CD4-positive, alpha-beta T cell (primary cell): ENCODE measurements around the gene SFXN5. TPM values are rescaled to one million over a fixed set of nuclear protein-coding genes. Genes with fewer than 3 reads are reported as not detected.

Source experiments
- ATAC-seq: fragments of 200-7000 bp; cut with Tn5 transposase; one replicate; pipeline ENCODE4 v1.10.0; 2022; ENCODE audit warnings: mild to moderate bottlenecking; ENCODE audit not compliant: poor library complexity
- CTCF ChIA-PET: fragments of 350-600 bp; sonication (Branson Sonifier 250); formaldehyde crosslinking; loops from one replicate; lab custom pipeline; 2021; ENCODE audit warnings: antibody characterized with exemption, inconsistent platforms; lab: Charles Lee
- POLR2A ChIA-PET: fragments of 350-600 bp; sonication (Branson Sonifier 250); formaldehyde crosslinking; loops from one replicate; lab custom pipeline; 2021; ENCODE audit warnings: antibody characterized with exemption, inconsistent platforms; lab: Charles Lee
- DNase-seq, 14 experiments: peaks; one replicate each; pipeline ENCODE4 v3.0.0-alpha.2; 2013 to 2020; ENCODE audit warnings: mixed read lengths in 2 of 14
- H3K27ac ChIP-seq, 2 donors: one replicate each; pipeline versions ENCODE4 v1.5.1 to v1.7.0; 2013; ENCODE audit warnings: low read length in 2 of 2, low read depth in 1 of 2, mild to moderate bottlenecking in 1 of 2
- H3K27me3 ChIP-seq, 2 experiments: 1 replicate in 1 of 2; 2 replicates in 1 of 2; pipeline versions ENCODE4 v1.6.1 to v1.7.0; 2013; ENCODE audit warnings: low read length in 2 of 2, control low read depth in 1 of 2, mild to moderate bottlenecking in 1 of 2, moderate library complexity in 1 of 2; ENCODE audit not compliant: insufficient read depth in 2 of 2, control insufficient read depth in 1 of 2
- H3K36me3 ChIP-seq: one replicate; pipeline ENCODE4 v1.6.1; 2013; ENCODE audit warnings: low read length, control low read depth; ENCODE audit not compliant: insufficient read depth
- H3K4me1 ChIP-seq: one replicate; pipeline ENCODE4 v1.6.1; 2013; ENCODE audit warnings: low read length, control low read depth; ENCODE audit not compliant: insufficient read depth
- H3K4me3 ChIP-seq: one replicate; pipeline ENCODE4 v1.5.1; 2013; ENCODE audit warnings: mild to moderate bottlenecking, low read length, moderate library complexity
- H3K9me3 ChIP-seq, 2 experiments: 1 replicate in 1 of 2; 2 replicates in 1 of 2; pipeline versions ENCODE4 v1.6.1 to v1.7.0; 2013; ENCODE audit warnings: low read length in 2 of 2, mild to moderate bottlenecking in 2 of 2, control low read depth in 1 of 2, moderate library complexity in 1 of 2; ENCODE audit not compliant: control insufficient read depth in 1 of 2, insufficient read depth in 1 of 2
- H3K27ac Mint-ChIP-seq: one replicate; pipeline ENCODE4 v1.8.0; 2020; ENCODE audit warnings: mixed read lengths
- H3K27me3 Mint-ChIP-seq: one replicate; pipeline ENCODE4 v1.8.0; 2021; ENCODE audit warnings: mixed read lengths
- H3K36me3 Mint-ChIP-seq: one replicate; pipeline ENCODE4 v1.8.0; 2021; ENCODE audit warnings: low read depth, mixed read lengths
- H3K4me1 Mint-ChIP-seq: one replicate; pipeline ENCODE4 v1.8.0; 2021; ENCODE audit warnings: low read depth, mixed read lengths
- H3K4me3 Mint-ChIP-seq: one replicate; pipeline ENCODE4 v1.8.0; 2020; ENCODE audit warnings: mild to moderate bottlenecking, mixed read lengths
- H3K9me3 Mint-ChIP-seq: one replicate; pipeline ENCODE4 v1.8.0; 2020; ENCODE audit warnings: mixed read lengths
- CTCF ChIP-seq: fragments of 200-600 bp; IDR thresholded peaks from one replicate; pipeline ENCODE4 v1.8.0; 2022; ENCODE audit warnings: antibody characterized with exemption, mild to moderate bottlenecking
- intact Hi-C, 2 experiments: fragments of 100-400 bp; cut with DNase I in 1 of 2; cut with micrococcal nuclease in 1 of 2; formaldehyde crosslinking; loops; one replicate each; pipeline versions ENCODE4 v1.15.1 to v1.9.0; 2023 to 2025; cut with DNase I, micrococcal nuclease
- total RNA-seq, 174 experiments: library from RNA in 2 of 174; stranded (reverse) in 2 of 174; gene quantifications; one replicate each; pipeline ENCODE4 v1.2.3 and lab custom pipeline; 2021 to 2026

The SFXN5 gene
- total RNA-seq, 2 experiments from 2014 or later = 5.1 to 5.4 TPM

DNA sequence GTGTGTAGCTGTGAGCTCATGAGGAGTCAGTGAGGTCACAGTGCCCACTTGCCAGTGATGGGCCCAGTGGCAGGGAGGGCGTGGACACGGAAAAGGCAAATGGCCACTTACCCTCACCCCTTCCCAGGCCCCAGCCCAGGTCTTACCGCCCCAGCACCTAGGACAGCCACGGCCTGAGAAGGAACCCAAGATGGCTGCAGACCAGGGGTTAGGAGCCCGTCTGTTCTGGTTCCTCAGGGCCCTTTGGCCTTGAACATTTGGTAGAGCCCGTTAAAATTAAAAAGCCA, 80.1 kb downstream of the SFXN5 start:
- Mint-ChIP-seq H3K9me3 (no peaks in the 10 kb centered on the region), H3K4me1 (no peaks in the 10 kb centered on the region), H3K27ac (no peak overlapping the region), H3K4me3 (no peak overlapping the region), H3K36me3 (no peaks in the 10 kb centered on the region), H3K27me3 (no peaks in the 10 kb centered on the region)
- no peak for DNase-seq
- no peaks in the 10 kb centered on the region for H3K9me3 ChIP-seq
- H3K27ac ChIP-seq = no peak overlapping the region
- no peak for ATAC-seq
- ChIA-PET POLR2A (interaction anchor here (1.1 kb wide), 1 partner anchor 118 kb away, joined by 3 read pairs; no protein-coding TSS in a partner anchor), CTCF (interaction anchor here (3.2 kb wide), 1 partner anchor 186 kb away, joined by 20 read pairs; no protein-coding TSS in a partner anchor)
- TF ChIP-seq CTCF = no peak
- no peaks in the 10 kb centered on the region for H3K27me3 ChIP-seq
- intact Hi-C loops = loop anchor here in 1 of 2 experiments (5.0 kb wide), 2 partner anchors 76 to 96 kb away; no protein-coding TSS in a partner anchor
- no peaks in the 10 kb centered on the region for H3K36me3 ChIP-seq
- H3K4me3 ChIP-seq = no peak overlapping the region
- H3K4me1 ChIP-seq = no peaks in the 10 kb centered on the region

- no peak for ATAC-seq
- no peak for TF ChIP-seq CTCF
- DNase-seq = no peak
Observed at GRCh38 chr2:72990695-72991438, 80.6 kb downstream of the SFXN5 start.

GRCh38 chr2:72989770-72990556, 81.5 kb downstream of the SFXN5 start:
- no peaks in the 10 kb centered on the region for H3K27me3 Mint-ChIP-seq
- Histone ChIP-seq H3K4me1 (no peaks in the 10 kb centered on the region), H3K27me3 (no peaks in the 10 kb centered on the region), H3K4me3 (no peak overlapping the region), H3K36me3 (no peaks in the 10 kb centered on the region), H3K9me3 (no peaks in the 10 kb centered on the region), H3K27ac (no peak overlapping the region)
- no peaks in the 10 kb centered on the region for H3K36me3 Mint-ChIP-seq
- no peak for TF ChIP-seq CTCF
- POLR2A ChIA-PET = no interaction called here
- H3K4me3 Mint-ChIP-seq = no peak overlapping the region
- no peak for ATAC-seq
- DNase-seq = no peak
- H3K9me3 Mint-ChIP-seq = no peaks in the 10 kb centered on the region
- no peaks in the 10 kb centered on the region for H3K4me1 Mint-ChIP-seq
- no peak overlapping the region for H3K27ac Mint-ChIP-seq
- intact Hi-C loops = loop anchor here in 1 of 2 experiments (5.0 kb wide), 2 partner anchors 77 to 97 kb away; no protein-coding TSS in a partner anchor
- CTCF ChIA-PET = interaction anchor here (0.8 to 3.2 kb wide), 2 partner anchors 187 to 223 kb away, joined by 3 to 20 read pairs; no protein-coding TSS in a partner anchor

More at GRCh38 chr2:72990695-72991438, 80.6 kb downstream of the SFXN5 start:
- Histone ChIP-seq H3K27ac (no peak overlapping the region), H3K4me1 (no peaks in the 10 kb centered on the region), H3K9me3 (no peaks in the 10 kb centered on the region), H3K27me3 (no peaks in the 10 kb centered on the region), H3K36me3 (no peaks in the 10 kb centered on the region), H3K4me3 (no peak overlapping the region)
- no peak overlapping the region for H3K4me3 Mint-ChIP-seq
- no peaks in the 10 kb centered on the region for H3K27me3 Mint-ChIP-seq
- no peaks in the 10 kb centered on the region for H3K4me1 Mint-ChIP-seq
- POLR2A ChIA-PET = interaction anchor here (1.1 kb wide), 1 partner anchor 118 kb away, joined by 3 read pairs; no protein-coding TSS in a partner anchor
- CTCF ChIA-PET = interaction anchor here (3.2 kb wide), 1 partner anchor 186 kb away, joined by 20 read pairs; no protein-coding TSS in a partner anchor
- H3K36me3 Mint-ChIP-seq = no peaks in the 10 kb centered on the region
- no peaks in the 10 kb centered on the region for H3K9me3 Mint-ChIP-seq
- no peak overlapping the region for H3K27ac Mint-ChIP-seq
- intact Hi-C loops = loop anchor here in 1 of 2 experiments (5.0 kb wide), 2 partner anchors 76 to 96 kb away; no protein-coding TSS in a partner anchor
